OCI-LY3 (cell line): ENCODE data around the gene TPM3.

ENCODE experiments used
- CTCF ChIP-seq: fragments of 200-600, 300-600 bp; sonication (generic); IDR thresholded peaks from 2 replicates; pipeline ENCODE4 v1.5.1; 2014; ENCODE audit warnings: antibody characterized with exemption, low read length, low read depth
- EZH2phosphoT487 ChIP-seq: fragments of 200-600 bp; shearing (Covaris generic); IDR thresholded peaks from 2 replicates; pipeline ENCODE4 v1.6.1; 2018; ENCODE audit warnings: antibody characterized with exemption, mixed run types, low read depth

GRCh38 chr1:154222518-154222917, 30.6 kb upstream of the TPM3 start:
- TF ChIP-seq CTCF = no peak
- TF ChIP-seq EZH2phosphoT487 = no peak
